Measurements from ENCODE around the gene SFXN4. TPM values are rescaled to one million over a fixed set of nuclear protein-coding genes. Genes with fewer than 3 reads are reported as not detected.
"Not testable (repeated sequence)": the region's sequence is repeated elsewhere in the genome, so short reads cannot be mapped to it uniquely, and the experiment has no call there.

SFXN4 gene
- polyA plus RNA-seq, 4 donors = 35.4 to 63.7 (median 54.4) TPM

DNA sequence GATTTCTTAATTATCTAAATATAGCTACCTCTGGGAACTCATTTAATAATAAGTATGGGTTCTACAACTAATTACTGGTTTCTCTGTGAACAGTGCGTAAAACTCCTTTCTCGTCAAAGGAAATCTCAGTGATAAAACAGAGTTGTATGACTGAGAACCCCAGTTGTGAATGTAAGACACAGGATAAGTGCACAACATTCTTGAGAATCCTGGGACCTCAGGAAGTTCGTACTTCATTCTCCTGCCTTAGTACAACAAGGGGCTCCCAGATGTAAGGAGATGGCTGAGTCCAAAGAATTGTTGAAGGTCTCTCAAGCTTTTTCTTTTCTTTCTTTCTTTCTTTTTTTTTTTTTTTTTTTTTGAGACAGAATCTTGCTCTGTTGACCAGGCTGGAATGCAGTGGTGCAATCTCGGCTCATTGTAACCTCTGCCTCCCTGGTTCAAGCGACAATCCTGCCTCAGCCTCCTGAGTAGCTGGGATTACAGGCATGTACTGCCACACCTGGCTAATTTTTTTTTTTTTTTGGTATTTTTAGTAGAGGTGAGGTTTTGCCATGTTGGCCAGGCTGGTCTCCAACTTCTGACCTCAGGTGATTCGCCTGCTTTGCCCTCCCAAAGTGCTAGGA lies 49.1 kb downstream of the SFXN4 start:
- Histone ChIP-seq H3K27ac (ENCODE audit: low read depth in 1 of 3, low read length in 2 of 3) (no peak overlapping the region), H3K27me3 (ENCODE audit: control insufficient read depth in 3 of 3, insufficient read depth in 3 of 3, low read length in 3 of 3) (no peaks in the 10 kb centered on the region), H3K9me3 (ENCODE audit: control insufficient read depth in 2 of 2, insufficient read depth in 1 of 2, low read depth in 1 of 2, low read length in 1 of 2) (no peaks in the 10 kb centered on the region), H3K4me1 (ENCODE audit: control insufficient read depth in 3 of 3, insufficient read depth in 2 of 3, low read depth in 1 of 3, low read length in 2 of 3) (peaks cover 0 to 27% (median 0%) of the 10 kb centered on the region in 3 donors), H3K4me3 (ENCODE audit: low read depth in 1 of 3, low read length in 3 of 3) (no peak overlapping the region), H3K36me3 (ENCODE audit: control insufficient read depth in 3 of 3, insufficient read depth in 2 of 3, low read depth in 1 of 3, low read length in 3 of 3) (peaks cover 2 to 57% (median 2%) of the 10 kb centered on the region in 3 donors)
- 95 to 99% (median 97%) methylated on average over 6 of the region's 6 CpGs for WGBS, 3 donors
- no peak for DNase-seq
- no peak for FAIRE-seq

- whole genome bisulfite sequencing, 3 donors = 83 to 93% (median 91%) methylated on average over 9 of the region's 9 CpGs
- H3K9me3 ChIP-seq (ENCODE audit: control insufficient read depth in 2 of 2, insufficient read depth in 1 of 2, low read depth in 1 of 2, low read length in 1 of 2) = no peaks in the 10 kb centered on the region
- peaks cover 2 to 55% (median 2%) of the 10 kb centered on the region in 3 donors for H3K36me3 ChIP-seq (ENCODE audit: control insufficient read depth in 3 of 3, insufficient read depth in 2 of 3, low read depth in 1 of 3, low read length in 3 of 3)
- no peak overlapping the region for H3K4me3 ChIP-seq (ENCODE audit: low read depth in 1 of 3, low read length in 3 of 3)
- H3K27me3 ChIP-seq (ENCODE audit: control insufficient read depth in 3 of 3, insufficient read depth in 3 of 3, low read length in 3 of 3) = no peaks in the 10 kb centered on the region
- H3K27ac ChIP-seq (ENCODE audit: low read depth in 1 of 3, low read length in 2 of 3) = no peak overlapping the region
- peaks cover 0 to 27% (median 0%) of the 10 kb centered on the region in 3 donors for H3K4me1 ChIP-seq (ENCODE audit: control insufficient read depth in 3 of 3, insufficient read depth in 2 of 3, low read depth in 1 of 3, low read length in 2 of 3)
- DNase-seq (no peak), FAIRE-seq (no peak)
These were observed 49.6 kb downstream of the SFXN4 start for GRCh38 chr10:119115926-119116325.

- no peaks in the 10 kb centered on the region for H3K27me3 ChIP-seq (ENCODE audit: control insufficient read depth in 3 of 3, insufficient read depth in 3 of 3, low read length in 3 of 3)
- no peak overlapping the region for H3K4me3 ChIP-seq (ENCODE audit: low read depth in 1 of 3, low read length in 3 of 3)
- 76 to 87% (median 86%) methylated on average over 11 of the region's 11 CpGs for WGBS, 3 donors
- H3K36me3 ChIP-seq (ENCODE audit: control insufficient read depth in 3 of 3, insufficient read depth in 2 of 3, low read depth in 1 of 3, low read length in 3 of 3) = peaks cover 4 to 60% (median 6%) of the 10 kb centered on the region in 3 donors
- FAIRE-seq = no peak
- H3K27ac ChIP-seq (ENCODE audit: low read depth in 1 of 3, low read length in 2 of 3) = peak overlapping the region in 1 of 3 donors; percentile 73
- peaks cover 0 to 21% (median 0%) of the 10 kb centered on the region in 3 donors for H3K4me1 ChIP-seq (ENCODE audit: control insufficient read depth in 3 of 3, insufficient read depth in 2 of 3, low read depth in 1 of 3, low read length in 2 of 3)
- peak in 1 of 2 donors; percentile 90 for DNase-seq
- H3K9me3 ChIP-seq (ENCODE audit: control insufficient read depth in 2 of 2, insufficient read depth in 1 of 2, low read depth in 1 of 2, low read length in 1 of 2) = no peaks in the 10 kb centered on the region
These were observed 51.5 kb downstream of the SFXN4 start for GRCh38 chr10:119113751-119114732.

DNA sequence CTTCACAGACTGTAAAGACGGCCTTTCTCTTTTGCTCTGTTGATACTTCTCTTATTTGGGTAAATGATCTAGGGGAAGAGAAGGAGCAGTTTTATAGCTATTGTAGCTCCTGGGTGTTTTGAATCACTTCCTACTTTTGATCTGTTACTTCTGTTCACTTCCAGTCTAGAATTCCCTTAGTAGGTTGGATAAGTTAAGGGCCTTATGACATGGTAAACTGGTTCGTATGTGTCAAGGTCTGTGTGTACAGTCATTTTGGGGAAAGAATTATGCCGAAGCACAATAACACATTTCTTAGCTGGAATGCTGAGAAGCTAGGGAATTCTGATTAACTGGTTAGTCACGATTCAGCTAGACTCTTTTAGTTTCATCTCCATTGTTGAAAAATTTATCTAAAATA lies 53.5 kb downstream of the SFXN4 start:
- FAIRE-seq = no peak
- Histone ChIP-seq H3K36me3 (ENCODE audit: control insufficient read depth in 3 of 3, insufficient read depth in 2 of 3, low read depth in 1 of 3, low read length in 3 of 3) (peaks cover 4 to 55% (median 4%) of the 10 kb centered on the region in 3 donors), H3K4me1 (ENCODE audit: control insufficient read depth in 3 of 3, insufficient read depth in 2 of 3, low read depth in 1 of 3, low read length in 2 of 3) (peaks cover 0 to 21% (median 0%) of the 10 kb centered on the region in 3 donors), H3K4me3 (ENCODE audit: low read depth in 1 of 3, low read length in 3 of 3) (no peak overlapping the region), H3K27me3 (ENCODE audit: control insufficient read depth in 3 of 3, insufficient read depth in 3 of 3, low read length in 3 of 3) (no peaks in the 10 kb centered on the region), H3K9me3 (ENCODE audit: control insufficient read depth in 2 of 2, insufficient read depth in 1 of 2, low read depth in 1 of 2, low read length in 1 of 2) (no peaks in the 10 kb centered on the region), H3K27ac (ENCODE audit: low read depth in 1 of 3, low read length in 2 of 3) (peak overlapping the region in 1 of 3 donors; percentile 50)
- DNase-seq = peak in 1 of 2 donors; percentile 42
- WGBS, 3 donors = 91 to 96% (median 94%) methylated on average over 4 of the region's 4 CpGs

DNA sequence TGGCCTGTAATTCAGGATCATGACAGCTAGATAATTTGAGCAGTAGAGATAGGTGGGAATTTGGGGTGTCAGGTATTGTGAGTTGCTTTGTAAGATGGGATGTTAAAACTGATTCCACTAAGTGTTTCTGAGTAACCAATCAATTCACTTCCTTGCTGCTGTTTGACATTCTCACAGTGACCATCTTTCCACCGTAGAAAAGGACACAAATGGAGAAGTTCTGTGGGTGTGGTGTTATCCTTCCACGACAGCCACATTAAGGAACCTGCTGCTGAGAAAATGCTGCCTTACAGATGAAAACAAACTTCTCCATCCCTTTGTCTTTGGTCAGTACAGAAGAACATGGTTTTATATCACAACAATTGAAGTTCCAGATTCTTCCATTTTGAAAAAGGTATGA lies 57.7 kb downstream of the SFXN4 start:
- H3K9me3 ChIP-seq (ENCODE audit: control insufficient read depth in 2 of 2, insufficient read depth in 1 of 2, low read depth in 1 of 2, low read length in 1 of 2); FAIRE-seq; H3K27ac ChIP-seq (ENCODE audit: low read depth in 1 of 3, low read length in 2 of 3); H3K4me3 ChIP-seq (ENCODE audit: low read depth in 1 of 3, low read length in 3 of 3); DNase-seq; H3K27me3 ChIP-seq (ENCODE audit: control insufficient read depth in 3 of 3, insufficient read depth in 3 of 3, low read length in 3 of 3): not testable (repeated sequence)
- H3K36me3 ChIP-seq (ENCODE audit: control insufficient read depth in 3 of 3, insufficient read depth in 2 of 3, low read depth in 1 of 3, low read length in 3 of 3) = peaks cover 4 to 42% (median 4%) of the 10 kb centered on the region in 3 donors
- WGBS, 3 donors = 79 to 93% (median 83%) methylated on average over 2 of the region's 2 CpGs
- peaks cover 2 to 12% (median 3%) of the 10 kb centered on the region in 3 donors for H3K4me1 ChIP-seq (ENCODE audit: control insufficient read depth in 3 of 3, insufficient read depth in 2 of 3, low read depth in 1 of 3, low read length in 2 of 3)

- not testable (repeated sequence) for FAIRE-seq
- 90 to 93% (median 90%) methylated on average over 6 of the region's 6 CpGs for WGBS, 3 donors
These were observed 58.4 kb downstream of the SFXN4 start for GRCh38 chr10:119107106-119107505.

DNA sequence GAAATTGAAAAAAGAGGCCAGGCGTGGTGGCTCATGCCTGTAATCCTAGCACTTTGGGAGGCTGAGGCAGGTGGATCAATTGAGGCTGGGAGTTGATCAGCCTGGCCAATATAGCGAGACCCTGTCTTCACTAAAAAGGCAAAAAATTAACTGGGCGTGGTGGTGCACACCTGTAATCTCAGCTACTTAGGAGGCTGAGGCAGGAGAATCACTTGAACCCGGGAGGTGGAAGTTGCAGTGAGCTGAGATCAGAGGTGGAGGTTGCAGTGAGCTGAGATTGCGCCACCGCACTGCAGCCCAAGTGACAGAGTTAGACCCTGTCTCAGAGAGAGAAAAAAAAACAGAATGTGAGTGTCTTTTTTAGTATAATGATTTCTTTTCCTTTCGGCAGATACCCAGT lies 59.6 kb downstream of the SFXN4 start:
- not testable (repeated sequence) for H3K27ac ChIP-seq (ENCODE audit: low read depth in 1 of 3, low read length in 2 of 3); H3K4me3 ChIP-seq (ENCODE audit: low read depth in 1 of 3, low read length in 3 of 3); H3K4me1 ChIP-seq (ENCODE audit: control insufficient read depth in 3 of 3, insufficient read depth in 2 of 3, low read depth in 1 of 3, low read length in 2 of 3); H3K27me3 ChIP-seq (ENCODE audit: control insufficient read depth in 3 of 3, insufficient read depth in 3 of 3, low read length in 3 of 3); H3K9me3 ChIP-seq (ENCODE audit: control insufficient read depth in 2 of 2, insufficient read depth in 1 of 2, low read depth in 1 of 2, low read length in 1 of 2); DNase-seq; FAIRE-seq
- peaks cover 4 to 33% (median 4%) of the 10 kb centered on the region in 3 donors for H3K36me3 ChIP-seq (ENCODE audit: control insufficient read depth in 3 of 3, insufficient read depth in 2 of 3, low read depth in 1 of 3, low read length in 3 of 3)
- WGBS, 3 donors = 96 to 99% (median 98%) methylated on average over 7 of the region's 7 CpGs

More at GRCh38 chr10:119107106-119107505, 58.4 kb downstream of the SFXN4 start:
- H3K9me3 ChIP-seq (ENCODE audit: control insufficient read depth in 2 of 2, insufficient read depth in 1 of 2, low read depth in 1 of 2, low read length in 1 of 2); H3K27me3 ChIP-seq (ENCODE audit: control insufficient read depth in 3 of 3, insufficient read depth in 3 of 3, low read length in 3 of 3); H3K4me3 ChIP-seq (ENCODE audit: low read depth in 1 of 3, low read length in 3 of 3); H3K4me1 ChIP-seq (ENCODE audit: control insufficient read depth in 3 of 3, insufficient read depth in 2 of 3, low read depth in 1 of 3, low read length in 2 of 3); H3K27ac ChIP-seq (ENCODE audit: low read depth in 1 of 3, low read length in 2 of 3); DNase-seq: not testable (repeated sequence)
- peaks cover 4 to 37% (median 4%) of the 10 kb centered on the region in 3 donors for H3K36me3 ChIP-seq (ENCODE audit: control insufficient read depth in 3 of 3, insufficient read depth in 2 of 3, low read depth in 1 of 3, low read length in 3 of 3)

GRCh38 chr10:119105155-119105554 lies 60.4 kb downstream of the SFXN4 start:
- H3K27ac ChIP-seq (ENCODE audit: low read depth in 1 of 3, low read length in 2 of 3) = no peak overlapping the region
- 89 to 90% (median 89%) methylated on average over 12 of the region's 12 CpGs for WGBS, 3 donors
- peaks cover 4 to 26% (median 4%) of the 10 kb centered on the region in 3 donors for H3K36me3 ChIP-seq (ENCODE audit: control insufficient read depth in 3 of 3, insufficient read depth in 2 of 3, low read depth in 1 of 3, low read length in 3 of 3)
- H3K4me3 ChIP-seq (ENCODE audit: low read depth in 1 of 3, low read length in 3 of 3) = peak overlapping the region in 1 of 3 donors; percentile 48
- FAIRE-seq (no peak), DNase-seq (no peak)
- peaks cover 2 to 10% (median 6%) of the 10 kb centered on the region in 3 donors for H3K4me1 ChIP-seq (ENCODE audit: control insufficient read depth in 3 of 3, insufficient read depth in 2 of 3, low read depth in 1 of 3, low read length in 2 of 3)
- H3K27me3 ChIP-seq (ENCODE audit: control insufficient read depth in 3 of 3, insufficient read depth in 3 of 3, low read length in 3 of 3) = no peaks in the 10 kb centered on the region
- H3K9me3 ChIP-seq (ENCODE audit: control insufficient read depth in 2 of 2, insufficient read depth in 1 of 2, low read depth in 1 of 2, low read length in 1 of 2) = no peaks in the 10 kb centered on the region

Measured in small intestine (tissue), 7 donors.